HG03342 (cell line): Measurements from ENCODE around the gene TSPAN9.

Source experiments
- ATAC-seq: cut with Tn5 transposase; IDR thresholded peaks from one replicate; pipeline ENCODE4 v1.9.1; 2021; ENCODE audit warnings: mild to moderate bottlenecking, moderate library complexity; ENCODE audit not compliant: unreplicated experiment

The TSPAN9 gene

DNA sequence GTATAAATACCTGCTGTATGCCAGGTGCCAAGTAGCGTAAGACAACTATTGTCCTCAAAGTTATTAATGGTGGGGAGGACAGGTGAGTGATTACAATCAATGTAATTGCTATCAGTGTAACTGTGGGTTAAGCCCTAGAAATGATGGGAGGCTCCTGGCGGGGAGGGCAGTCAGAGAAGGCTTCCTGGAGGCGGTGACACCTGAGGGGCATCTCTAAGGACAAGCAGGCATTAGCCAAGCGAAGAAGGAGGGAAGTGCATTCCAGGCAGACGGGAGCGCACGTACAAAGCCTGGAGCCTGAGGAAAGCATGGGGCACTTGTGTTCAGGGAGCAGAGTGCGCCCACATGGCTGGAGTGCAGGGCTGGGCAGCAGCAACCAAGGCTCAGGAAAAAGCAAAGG, 230.9 kb downstream of the TSPAN9 start:
- ATAC-seq = no peak

DNA sequence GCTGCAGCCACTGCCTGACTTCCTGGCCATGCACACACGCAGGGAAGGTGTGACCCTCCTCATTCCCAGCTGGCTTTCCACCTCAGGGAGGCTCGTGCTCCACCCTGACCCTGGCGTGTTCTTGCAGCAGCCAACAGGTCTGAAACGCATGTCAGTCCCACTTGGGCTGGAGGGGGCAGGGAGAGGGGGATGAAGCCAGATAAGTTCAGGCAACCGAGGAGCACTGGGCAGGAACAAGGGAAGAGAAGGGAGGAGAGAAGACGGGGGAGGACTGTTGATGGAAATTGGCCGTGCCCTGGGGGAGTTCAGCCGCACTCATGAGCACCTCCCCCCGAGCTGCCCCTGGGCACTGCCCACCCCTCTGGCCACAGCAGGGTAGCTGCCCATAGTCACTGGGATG, 231.4 kb downstream of the TSPAN9 start:
- ATAC-seq = no peak

DNA sequence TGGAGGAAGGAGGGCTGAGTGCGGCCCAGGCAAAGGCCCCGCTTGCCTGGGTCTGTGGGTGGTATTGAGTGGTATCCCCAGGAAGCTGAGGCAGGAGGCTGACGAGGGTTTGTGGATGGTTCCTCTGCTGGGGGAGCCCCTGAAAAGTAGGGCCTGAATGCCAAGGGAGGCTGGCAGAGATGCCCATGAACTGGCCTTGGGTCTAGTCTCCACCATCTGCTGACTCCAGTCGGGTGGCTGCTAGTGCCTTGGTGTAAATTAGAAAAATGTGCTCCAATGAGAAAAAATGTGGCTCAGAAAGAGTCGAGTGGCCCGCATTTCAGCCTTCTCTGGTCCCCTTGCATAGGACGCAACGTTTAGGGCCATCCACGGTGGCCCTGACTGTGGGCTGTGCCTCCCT, 232.6 kb downstream of the TSPAN9 start:
- ATAC-seq = no peak

DNA sequence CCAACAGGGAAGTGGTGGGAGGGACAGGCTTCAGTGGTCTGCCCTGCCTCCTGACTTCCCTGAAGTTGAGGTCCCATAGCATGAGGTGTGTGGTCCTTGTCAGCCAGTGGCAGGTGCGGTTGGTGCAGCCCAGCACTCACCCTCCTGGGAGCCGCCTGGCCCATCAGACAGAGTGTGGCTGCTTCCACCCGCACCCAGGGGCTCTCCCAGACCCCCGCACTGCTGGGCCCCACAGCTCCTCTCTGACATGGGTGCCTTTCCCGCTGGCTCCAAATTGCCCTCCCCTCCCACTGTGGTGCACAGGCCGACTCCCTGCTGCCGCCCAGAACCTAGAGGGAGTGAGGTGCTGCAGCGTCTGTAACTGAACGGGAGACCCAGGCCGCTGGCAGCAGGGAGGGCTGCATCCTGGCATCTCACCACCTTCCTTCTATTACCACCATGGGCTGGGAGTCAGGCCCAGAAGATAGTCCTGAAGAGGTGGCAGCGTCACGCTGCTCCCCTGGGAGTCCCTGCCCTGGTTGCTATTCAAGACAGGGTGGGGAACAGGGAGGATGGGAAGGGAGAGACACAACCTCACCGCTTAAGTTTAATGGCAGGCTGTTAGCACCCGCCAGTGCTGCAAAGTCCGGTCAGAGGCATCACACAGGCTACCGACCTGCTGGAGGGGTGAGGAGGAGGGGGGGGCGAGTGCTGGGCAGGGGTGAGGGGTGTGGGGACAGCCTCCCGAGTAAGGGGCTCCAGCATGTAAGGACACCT, 233.3 kb downstream of the TSPAN9 start:
- ATAC-seq = no peak

DNA sequence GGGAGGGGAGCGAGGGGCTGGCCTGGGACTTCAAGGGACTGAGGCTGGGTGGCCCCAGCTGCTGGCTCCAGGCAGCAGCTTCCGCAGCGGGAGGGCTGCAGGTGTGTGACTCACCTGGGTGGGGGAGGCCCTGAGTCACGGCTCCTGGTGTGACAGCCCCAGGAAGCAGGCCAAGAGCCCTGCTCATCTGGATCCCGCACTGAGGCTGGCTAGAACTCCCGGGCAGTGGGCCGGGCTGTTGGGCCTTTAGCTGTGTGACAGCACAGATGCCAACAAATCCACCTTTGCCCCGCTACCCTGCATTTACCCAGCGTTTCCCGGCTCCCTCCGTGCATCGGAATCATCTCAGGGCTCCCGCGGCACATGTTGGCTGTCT, 233.8 kb downstream of the TSPAN9 start:
- no peak for ATAC-seq

DNA sequence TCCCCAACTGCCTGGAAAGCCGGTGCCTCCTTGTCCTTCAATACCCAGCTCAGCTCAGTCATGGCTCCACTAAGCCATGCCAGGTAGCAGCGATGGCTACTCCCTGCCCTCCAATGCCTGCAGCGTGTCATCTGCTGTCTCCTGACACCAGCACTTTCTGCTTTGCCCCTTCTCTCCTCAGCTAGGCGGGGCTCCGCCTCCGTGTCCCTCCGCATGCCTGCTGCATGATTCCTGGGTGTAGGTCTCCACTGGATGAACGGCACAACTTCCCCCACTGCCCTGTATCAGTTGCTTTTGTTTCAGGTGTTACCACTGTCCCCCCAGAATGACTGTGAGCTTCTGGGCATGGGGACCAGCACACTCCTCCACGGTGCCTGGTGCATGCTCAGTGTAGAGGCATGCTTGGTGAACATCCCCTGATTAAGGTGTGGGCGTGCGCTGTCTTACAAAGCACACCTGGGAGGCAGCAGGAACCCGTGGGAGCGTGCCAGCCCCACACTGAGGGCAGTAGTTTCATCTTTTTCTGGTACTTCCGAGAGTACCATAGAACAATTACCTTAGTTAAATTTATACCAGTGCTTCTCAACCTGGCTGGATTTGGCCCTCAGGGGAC, 234.4 kb downstream of the TSPAN9 start:
- ATAC-seq = no peak

DNA sequence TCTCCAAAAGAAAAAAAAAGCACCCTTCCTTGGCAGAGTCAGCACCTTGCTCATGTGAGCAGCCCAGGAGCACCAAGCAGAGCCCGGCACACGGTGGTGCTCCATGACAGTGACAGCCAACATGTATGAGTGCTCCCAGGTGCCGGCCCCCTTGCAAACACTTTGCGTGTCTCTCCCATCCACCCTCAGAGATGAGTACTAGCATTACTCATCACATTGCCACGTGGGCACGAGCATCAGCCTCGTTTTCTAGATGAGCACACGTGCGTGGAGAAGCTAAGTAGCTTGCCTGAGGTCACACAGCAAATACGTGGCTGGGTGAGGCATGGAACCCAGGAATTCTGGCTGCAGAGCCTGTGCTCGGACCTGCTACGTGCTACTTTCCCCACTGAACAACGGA, 235.9 kb downstream of the TSPAN9 start:
- no peak for ATAC-seq

DNA sequence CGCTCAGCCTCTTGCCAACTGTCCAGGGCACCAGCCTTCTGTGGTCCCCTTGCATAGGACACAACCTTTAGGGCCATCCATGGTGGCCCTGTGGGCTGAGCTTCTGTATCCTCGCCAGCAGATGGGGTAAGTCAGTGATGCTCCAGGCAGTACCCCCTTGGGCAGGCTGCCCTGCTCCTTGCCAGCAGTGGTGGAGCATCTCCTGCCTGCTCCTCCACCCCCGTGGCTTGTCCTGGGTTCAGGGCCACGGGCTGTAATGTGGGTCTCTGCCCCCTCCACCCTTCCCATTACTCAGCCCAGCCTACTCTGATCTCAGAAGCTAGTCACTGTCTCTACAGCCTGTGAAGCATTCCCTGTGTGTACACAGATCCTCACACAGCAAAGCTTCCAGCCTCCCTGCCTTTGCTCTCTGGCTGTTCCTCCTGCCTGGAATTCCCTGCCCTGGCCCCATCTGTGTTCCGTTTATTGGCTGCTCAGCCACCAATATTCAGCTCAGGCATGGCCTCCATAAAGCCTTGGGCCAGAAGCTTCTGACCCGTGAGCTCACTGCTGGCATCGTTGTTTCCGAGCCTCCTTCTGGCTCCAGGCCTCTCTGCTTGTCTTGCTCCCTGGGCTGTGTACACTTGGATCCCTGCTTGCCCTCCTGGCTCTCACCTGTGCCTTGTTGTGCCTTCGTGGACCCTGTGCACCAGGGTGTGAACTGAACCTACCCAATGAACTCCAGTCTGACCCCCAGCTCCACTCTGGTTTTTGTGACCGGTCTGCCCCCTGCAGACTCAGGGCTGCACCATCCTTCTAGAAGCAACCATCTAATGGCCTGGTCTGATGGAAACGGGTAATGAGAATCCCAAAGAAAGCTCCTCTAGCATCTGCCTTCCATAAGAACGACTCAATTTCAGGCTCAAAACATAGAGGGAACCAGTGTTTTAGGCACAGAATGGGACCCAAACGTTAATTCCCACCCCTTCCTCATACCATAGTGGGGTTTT, 236.8 kb downstream of the TSPAN9 start:
- no peak for ATAC-seq

DNA sequence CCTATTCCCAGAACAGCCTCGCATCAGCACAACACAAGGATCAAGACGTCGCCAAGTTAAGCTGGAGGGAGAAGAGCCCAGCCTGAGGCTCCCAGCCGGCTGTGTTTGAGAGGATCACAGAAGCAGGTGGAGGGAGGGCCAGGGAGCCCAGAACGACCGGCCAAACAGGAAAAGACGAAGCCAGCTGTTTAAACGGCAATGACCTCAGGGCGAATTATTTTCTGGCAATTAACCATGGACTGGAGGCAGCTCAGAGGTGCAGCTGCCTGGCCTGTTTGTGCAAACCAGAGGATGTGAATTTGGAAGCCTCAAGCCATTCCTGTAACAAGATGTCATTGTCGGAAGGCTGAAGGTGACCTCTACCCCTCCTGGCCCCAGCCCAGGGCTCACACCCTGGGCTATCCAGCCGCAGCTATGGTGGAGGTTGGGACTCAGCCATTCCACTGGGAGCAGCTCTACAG, 238.1 kb downstream of the TSPAN9 start:
- no peak for ATAC-seq

DNA sequence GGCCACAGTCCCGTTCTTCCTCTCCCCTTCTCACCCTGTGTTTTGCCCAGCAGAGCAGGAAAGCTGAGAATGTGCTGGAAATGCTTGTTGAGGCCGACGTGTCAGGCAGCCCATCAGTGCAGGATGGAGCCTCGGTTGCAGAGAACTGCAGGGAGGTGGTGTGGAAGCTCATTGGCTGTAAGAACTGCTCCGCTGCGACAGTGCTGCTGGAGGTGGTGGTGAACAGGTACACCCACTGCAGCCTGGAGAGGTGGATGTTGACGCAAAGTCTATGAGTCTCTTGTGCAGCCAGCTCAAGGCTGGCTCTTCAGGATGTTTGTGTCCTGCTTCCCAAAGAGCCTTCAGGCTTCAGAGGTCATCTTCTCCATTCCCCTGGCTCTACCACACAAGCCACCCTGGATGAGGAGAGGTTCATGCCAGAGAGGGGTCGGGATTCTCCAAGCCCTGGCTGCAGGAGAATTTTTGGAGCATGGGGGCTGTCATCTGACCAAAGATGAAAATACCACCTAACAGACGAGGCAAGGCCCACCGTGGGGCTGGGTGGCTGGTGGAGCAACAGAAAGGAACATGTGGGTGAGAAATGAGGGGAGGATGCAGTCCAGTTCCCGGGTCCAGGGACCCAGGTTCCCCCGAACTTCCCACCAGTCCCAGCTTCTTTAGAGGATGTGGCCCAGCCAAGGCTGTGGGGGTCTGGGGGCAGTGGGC, 239.7 kb downstream of the TSPAN9 start:
- no peak for ATAC-seq

DNA sequence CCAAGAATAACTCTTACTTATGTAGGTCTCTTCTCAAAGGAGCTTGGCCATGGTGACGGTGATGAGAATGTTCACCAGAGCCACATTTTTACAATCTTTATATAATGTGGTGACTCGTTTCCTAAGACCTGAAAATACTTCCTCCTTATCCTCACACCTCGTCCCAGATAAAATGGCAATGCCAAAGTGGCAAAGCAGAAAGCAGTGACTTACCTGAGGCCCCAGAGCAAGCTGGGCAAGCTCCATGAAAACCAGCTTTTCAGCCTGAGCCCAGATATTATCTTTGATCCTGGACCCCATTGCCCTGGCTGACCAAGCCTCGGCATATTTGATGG, 240.3 kb downstream of the TSPAN9 start:
- no peak for ATAC-seq

DNA sequence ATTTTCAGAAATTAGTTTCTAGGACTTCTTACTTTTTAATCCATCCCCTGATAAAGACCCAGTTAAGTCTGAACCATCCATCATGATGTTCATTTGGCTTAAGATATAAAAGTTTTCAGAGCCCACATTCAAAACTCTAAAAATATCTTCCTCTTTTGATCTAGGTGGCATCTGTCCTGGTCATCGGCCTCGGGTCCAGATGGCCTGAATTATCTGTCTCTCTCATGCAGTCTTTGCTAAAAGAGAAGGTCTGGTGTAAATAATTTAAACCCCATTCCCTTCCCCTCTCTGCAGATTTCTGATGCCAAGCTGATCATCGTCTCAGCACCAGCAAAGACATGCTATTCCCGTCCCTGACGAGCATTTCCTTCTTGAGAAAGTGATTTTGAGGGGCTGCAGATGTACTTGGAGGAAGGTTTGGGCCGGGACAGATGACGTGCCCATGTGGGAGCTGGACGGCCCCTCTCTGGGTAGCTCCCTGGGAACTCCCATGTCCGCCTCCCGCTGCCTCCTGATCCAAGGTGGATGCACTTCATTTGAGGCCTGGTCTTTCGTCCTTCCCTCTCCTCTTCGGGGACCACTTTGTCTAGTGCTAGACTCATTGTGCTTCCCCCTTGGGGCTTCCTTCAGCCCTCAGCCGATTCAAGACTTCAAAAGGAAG, 240.8 kb downstream of the TSPAN9 start:
- ATAC-seq = no peak

DNA sequence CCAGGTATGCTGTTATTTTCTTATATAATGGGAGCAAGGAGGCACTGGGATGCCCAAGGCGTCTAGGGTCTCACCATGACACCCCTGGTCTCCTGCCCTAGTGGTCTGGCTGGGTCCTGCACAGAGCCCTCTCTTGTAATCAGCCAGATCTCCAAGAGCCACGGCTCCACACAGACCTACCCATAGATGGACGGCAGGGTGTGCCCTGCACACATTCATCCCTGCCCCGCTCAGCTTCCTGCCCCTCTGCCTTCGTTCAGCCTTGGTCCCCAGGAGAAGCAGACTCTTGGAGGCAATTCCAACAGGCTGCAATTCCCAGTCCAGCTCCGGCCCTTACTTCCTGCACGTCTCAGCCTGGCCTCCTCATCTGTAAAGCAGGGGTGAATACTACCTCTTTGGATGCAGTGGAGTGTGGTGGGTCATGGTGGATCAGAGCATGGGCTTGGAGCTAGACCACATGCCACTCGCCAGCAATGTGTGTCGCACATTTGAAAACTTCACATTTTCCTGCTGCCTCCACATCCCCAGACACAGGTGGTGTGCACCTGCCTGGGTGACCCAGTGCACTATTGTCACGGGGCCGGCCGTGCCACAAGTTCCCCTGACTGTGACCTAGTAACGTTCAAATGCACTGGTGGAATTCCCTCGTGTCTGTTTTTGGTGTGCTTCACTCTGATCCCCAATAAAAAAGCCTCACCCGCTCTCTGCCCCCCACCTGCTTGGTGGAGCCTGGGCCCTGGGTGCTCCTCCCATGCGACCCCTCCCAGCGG, 242.7 kb downstream of the TSPAN9 start:
- no peak for ATAC-seq

DNA sequence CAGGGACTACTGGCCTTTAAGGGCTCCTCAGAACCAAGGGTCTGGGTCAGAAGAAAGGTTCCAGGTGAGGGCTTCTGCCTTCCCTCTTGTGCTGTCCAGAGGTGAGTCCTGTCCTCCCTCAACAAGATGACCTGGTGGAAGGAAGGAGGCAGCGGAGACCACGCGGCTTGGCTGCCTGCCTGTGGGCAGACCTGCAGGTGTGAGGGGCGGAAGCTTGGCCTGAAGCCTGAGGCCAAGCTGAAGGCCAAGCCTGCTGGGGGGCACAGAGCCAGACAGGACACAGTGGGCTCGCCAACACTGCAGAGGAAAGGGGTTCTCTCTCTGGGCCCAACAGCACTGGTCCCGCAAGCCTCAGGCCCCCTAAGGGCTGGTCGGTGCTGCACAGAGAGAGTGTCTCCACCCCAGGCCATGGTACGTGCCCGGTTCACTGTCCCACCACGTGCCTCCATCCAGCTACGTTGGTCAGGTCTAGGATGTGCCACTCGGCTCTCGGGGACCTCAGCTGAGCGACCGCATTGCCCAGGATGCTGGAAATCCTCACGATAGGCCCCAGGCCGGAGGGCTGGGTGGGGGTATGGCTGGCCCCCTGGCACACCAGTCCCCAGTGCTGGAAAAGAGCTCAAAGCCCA, 243.8 kb downstream of the TSPAN9 start:
- no peak for ATAC-seq

DNA sequence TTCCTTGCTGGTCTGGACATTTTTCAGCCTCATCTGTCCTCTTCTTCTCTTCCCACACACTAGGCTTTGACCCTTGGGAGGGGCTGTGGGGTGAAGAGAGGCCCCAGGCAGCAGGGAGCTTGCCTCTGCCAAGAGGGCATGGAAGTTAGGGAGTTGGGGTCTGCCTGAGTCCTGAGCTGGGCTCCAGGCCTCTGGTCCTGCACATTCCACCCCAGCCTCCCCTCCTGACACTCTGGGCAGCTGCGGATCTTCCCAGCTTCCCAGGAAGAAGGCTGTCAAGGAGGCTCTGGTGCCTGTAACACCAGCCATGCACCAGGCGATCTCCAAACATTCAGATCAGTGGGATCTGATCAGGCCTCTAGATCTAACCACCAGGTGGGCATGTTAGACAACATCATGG, 244.7 kb downstream of the TSPAN9 start:
- no peak for ATAC-seq

DNA sequence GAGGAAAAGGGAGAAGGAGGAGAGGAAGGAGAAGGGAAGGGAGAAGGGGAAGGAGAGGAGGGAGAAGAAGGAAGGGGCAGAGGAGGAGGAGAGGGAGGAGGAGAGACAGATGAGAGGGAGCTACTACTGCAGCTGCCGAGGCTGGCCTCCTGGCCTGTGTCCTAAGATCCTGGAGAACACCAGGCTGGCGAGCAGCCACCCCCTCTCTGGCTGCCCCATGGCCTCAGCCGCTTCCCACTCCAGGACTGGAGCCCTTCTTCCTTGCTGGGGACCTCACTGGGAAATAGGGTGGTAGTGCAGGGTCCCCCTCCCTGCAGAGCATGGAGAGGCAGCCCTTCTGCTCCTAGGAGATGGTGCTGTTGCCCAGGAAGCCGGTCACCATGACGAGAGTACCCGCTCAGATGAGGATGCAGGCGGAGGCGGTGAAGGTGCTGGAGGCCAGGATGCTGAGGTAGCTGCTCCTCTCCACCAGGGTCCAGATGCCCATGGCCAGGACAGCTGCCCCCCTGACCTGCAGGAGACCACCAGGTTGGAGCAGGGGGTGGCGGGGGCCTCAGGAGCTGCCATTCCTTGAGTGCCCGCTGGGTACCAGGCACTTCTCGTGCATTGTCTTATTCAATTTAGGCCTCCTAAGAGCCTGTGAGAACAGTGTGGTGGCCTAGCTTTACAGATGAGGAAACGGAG, 246.0 kb downstream of the TSPAN9 start:
- no peak for ATAC-seq

DNA sequence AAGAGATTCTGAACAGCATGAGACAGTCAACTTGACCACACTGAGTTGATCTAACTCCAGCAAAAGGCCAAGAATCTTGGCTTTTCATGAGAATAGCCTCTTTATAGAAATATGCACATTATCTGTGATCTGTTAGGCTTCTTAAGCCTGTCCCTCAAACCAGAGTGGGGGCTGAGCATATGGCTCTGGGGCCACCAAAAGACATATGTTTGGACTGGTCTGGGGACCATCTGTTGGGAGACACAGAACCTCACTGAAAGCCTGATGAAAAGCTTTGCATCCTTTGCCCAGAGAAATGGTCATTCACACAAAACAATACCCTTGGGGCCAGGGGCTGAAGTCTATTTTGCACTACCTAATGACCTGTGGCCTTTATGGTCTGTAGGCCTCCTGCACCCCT, 248.6 kb downstream of the TSPAN9 start:
- no peak for ATAC-seq

DNA sequence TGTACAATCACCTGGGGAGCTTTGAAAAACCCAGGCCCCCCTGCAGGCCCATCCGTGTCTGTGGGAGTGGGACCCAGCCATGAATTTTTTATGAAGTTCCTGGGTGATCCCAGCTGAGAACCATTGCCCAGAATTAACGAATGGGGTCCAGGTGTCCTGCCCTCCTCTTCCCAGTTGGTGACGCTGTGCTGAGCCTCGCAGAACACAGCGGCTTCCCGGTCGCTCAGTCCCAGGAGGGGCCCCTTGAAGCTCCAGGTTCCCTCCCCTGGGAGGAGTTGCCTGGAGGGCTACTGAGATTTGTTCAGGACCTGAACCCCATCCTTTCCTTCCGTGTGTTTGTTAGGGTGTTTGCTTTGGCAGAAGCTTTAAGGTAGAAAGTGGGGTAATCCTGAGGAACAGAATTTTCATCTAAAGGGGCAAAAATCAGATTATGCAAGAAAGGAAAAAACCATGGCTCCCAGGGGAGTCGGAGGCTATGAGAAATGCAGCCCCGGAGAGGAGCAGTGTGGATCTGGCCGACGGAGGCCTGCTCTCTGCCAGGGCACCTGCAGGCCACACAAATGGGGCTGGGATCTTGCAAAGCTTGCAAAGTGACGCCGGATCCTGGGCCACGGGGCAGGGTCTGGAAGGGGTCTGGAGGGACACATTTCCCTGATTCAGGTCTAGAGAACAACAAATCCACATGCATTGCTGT, 249.1 kb downstream of the TSPAN9 start:
- no peak for ATAC-seq
